H1 (cell line): Measurements from ENCODE around the gene CPED1.

Source experiments
- ATF3 ChIP-seq: IDR thresholded peaks from 2 replicates; pipeline ENCODE4 v1.6.1; 2011; ENCODE audit warnings: low read depth, mild to moderate bottlenecking, low read length; ENCODE audit not compliant: insufficient read depth
- CEBPB ChIP-seq: IDR thresholded peaks from 2 replicates; pipeline ENCODE4 v1.6.1; 2012; ENCODE audit warnings: low read depth, low read length
- CTCF ChIP-seq, 3 experiments: IDR thresholded peaks; 1 replicate in 2 of 3; 2 replicates in 1 of 3; pipeline versions ENCODE4 v1.5.1 to v1.6.1; 2011; ENCODE audit warnings: low read length in 3 of 3, mild to moderate bottlenecking in 3 of 3, inconsistent platforms in 2 of 3, low read depth in 1 of 3, moderate library complexity in 1 of 3; ENCODE audit not compliant: insufficient read depth in 1 of 3; ENCODE audit errors: control extremely low read depth in 1 of 3
- E2F6 ChIP-seq: IDR thresholded peaks from 2 replicates; pipeline ENCODE4 v1.6.1; 2012; ENCODE audit warnings: inconsistent platforms
- EP300 ChIP-seq, 2 experiments: IDR thresholded peaks; 1 replicate in 1 of 2; 2 replicates in 1 of 2; pipeline ENCODE4 v1.6.1; 2011 to 2012; ENCODE audit warnings: low read depth in 2 of 2, low read length in 2 of 2, mild to moderate bottlenecking in 2 of 2, borderline replicate concordance in 1 of 2, inconsistent platforms in 1 of 2, moderate library complexity in 1 of 2
- EZH2 ChIP-seq: fragments of 200-600 bp; sonication (generic); IDR thresholded peaks from 2 replicates; pipeline ENCODE4 v1.7.1; 2012; ENCODE audit warnings: low read depth, mild to moderate bottlenecking, moderate library complexity, low read length, inconsistent platforms; ENCODE audit not compliant: severe bottlenecking
- POLR2A ChIP-seq, 2 experiments: IDR thresholded peaks; 1 replicate in 1 of 2; 2 replicates in 1 of 2; pipeline ENCODE4 v1.6.1; 2011; ENCODE audit warnings: low read depth in 2 of 2, low read length in 2 of 2, mild to moderate bottlenecking in 2 of 2; ENCODE audit errors: control extremely low read depth in 1 of 2
- SIN3A ChIP-seq, 2 experiments: IDR thresholded peaks in 1 of 2; conservative IDR thresholded peaks in 1 of 2; 2 replicates each; pipeline ENCODE4 v1.6.1; 2011 to 2012; ENCODE audit warnings: low read length in 2 of 2, improper control_type of control experiment in 1 of 2, low read depth in 1 of 2, mild to moderate bottlenecking in 1 of 2
- SIX5 ChIP-seq: IDR thresholded peaks from 2 replicates; pipeline ENCODE4 v1.6.1; 2011; ENCODE audit warnings: mild to moderate bottlenecking, low read depth, low read length
- SP1 ChIP-seq: IDR thresholded peaks from 2 replicates; pipeline ENCODE4 v1.6.1; 2011; ENCODE audit warnings: low read depth, low read length
- TAF1 ChIP-seq: IDR thresholded peaks from 2 replicates; pipeline ENCODE4 v1.6.1; 2011; ENCODE audit warnings: mild to moderate bottlenecking, low read depth, low read length
- TBP ChIP-seq: IDR thresholded peaks from 2 replicates; pipeline ENCODE4 v1.6.1; 2011; ENCODE audit warnings: low read depth, low read length, improper control_type of control experiment
- TCF12 ChIP-seq: IDR thresholded peaks from 2 replicates; pipeline ENCODE4 v1.6.1; 2011; ENCODE audit warnings: low read depth, mild to moderate bottlenecking, low read length
- USF2 ChIP-seq: IDR thresholded peaks from 2 replicates; pipeline ENCODE4 v1.6.1; 2011; ENCODE audit warnings: low read length, improper control_type of control experiment

- TF ChIP-seq SIN3A (conservative IDR thresholded peaks at IDR 0.05 in 1 of 2, IDR thresholded peaks at IDR 0.05 in 1 of 2; ENCODE audit: low read depth in 1 of 2, low read length in 2 of 2) = no peak
- TF ChIP-seq TAF1 = no peak
- no peak for TF ChIP-seq TBP
- TF ChIP-seq ATF3 = no peak
- no peak for TF ChIP-seq E2F6
- TF ChIP-seq CTCF (IDR thresholded peaks at IDR 0.05; ENCODE audit: control extremely low read depth in 1 of 3, insufficient read depth in 1 of 3, low read depth in 1 of 3, low read length in 3 of 3) = no peak
- TF ChIP-seq SIX5 = no peak
- TF ChIP-seq USF2 = no peak
- no peak for TF ChIP-seq EZH2
- TF ChIP-seq SP1 = no peak
- no peak for TF ChIP-seq EP300 (IDR thresholded peaks at IDR 0.05; ENCODE audit: borderline replicate concordance in 1 of 2, low read depth in 2 of 2, low read length in 2 of 2)
- TF ChIP-seq CEBPB = no peak
- TF ChIP-seq TCF12 = no peak
- no peak for TF ChIP-seq POLR2A (IDR thresholded peaks at IDR 0.05; ENCODE audit: control extremely low read depth in 1 of 2, low read depth in 2 of 2, low read length in 2 of 2)
Observed at GRCh38 chr7:120944826-120945562, 43.5 kb upstream of the CPED1 start.
